Sigmoid colon (tissue), 7 donors: ENCODE measurements around the gene NANS. TPM values are rescaled to one million over a fixed set of nuclear protein-coding genes. Genes with fewer than 3 reads are reported as not detected.

Source experiments
- DNase-seq: peaks from one replicate; pipeline ENCODE4 v3.0.0-alpha.2; 2019
- H3K27ac ChIP-seq, 4 donors: fragments of 200-600 bp; sonication (generic); one replicate each; pipeline ENCODE4 v1.5.1; 2016 to 2019; ENCODE audit warnings: mild to moderate bottlenecking in 1 of 4
- H3K27me3 ChIP-seq, 3 donors: fragments of 200-600 bp; sonication (generic); one replicate each; pipeline ENCODE4 v1.5.1; 2019; ENCODE audit warnings: mild to moderate bottlenecking in 1 of 3
- H3K36me3 ChIP-seq, 4 donors: fragments of 200-600 bp; sonication (generic); one replicate each; pipeline ENCODE4 v1.5.1; 2016 to 2019
- H3K4me1 ChIP-seq, 4 donors: fragments of 200-600 bp; sonication (generic); one replicate each; pipeline ENCODE4 v1.5.1; 2017 to 2019
- H3K4me3 ChIP-seq, 4 donors: fragments of 200-600 bp; sonication (generic); one replicate each; pipeline ENCODE4 v1.5.1; 2017 to 2019; ENCODE audit warnings: mild to moderate bottlenecking in 2 of 4, moderate library complexity in 1 of 4
- H3K9me3 ChIP-seq, 4 donors: fragments of 200-600 bp in 3 of 4; sonication (generic) in 3 of 4; one replicate each; pipeline versions ENCODE4 v1.5.1 to v1.6.1; 2013 to 2019
- EP300 ChIP-seq, 4 donors: sonication (generic); formaldehyde crosslinking; IDR thresholded peaks; one replicate each; pipeline ENCODE4 v1.6.1; 2017; ENCODE audit warnings: antibody characterized with exemption in 4 of 4
- POLR2A ChIP-seq, 2 donors: fragments of 450-650 bp; IDR thresholded peaks; one replicate each; pipeline ENCODE4 v1.6.1; 2016; ENCODE audit warnings: antibody characterized with exemption in 2 of 2, mild to moderate bottlenecking in 2 of 2, moderate library complexity in 2 of 2
- POLR2AphosphoS5 ChIP-seq, 4 donors: sonication (generic); formaldehyde crosslinking; IDR thresholded peaks; one replicate each; pipeline ENCODE4 v1.6.1; 2017; ENCODE audit warnings: antibody characterized with exemption in 4 of 4
- WGBS, 2 donors: extraction: QIAGEN DNeasy Blood & Tissue Kit; methylation state at CpG; one replicate each; pipeline ENCODE4 v1.1.7; 2013; 5-methylcytosine and 5-hydroxymethylcytosine counted together
- intact Hi-C: fragments of 100-400 bp; cut with DNase I; formaldehyde crosslinking; loops from one replicate; pipeline ENCODE4 v1.15.1; 2023
- polyA plus RNA-seq, 3 donors: library from polyadenylated mRNA; stranded (reverse); fragments of 200-250 nt; gene quantifications; one replicate each; pipeline ENCODE4 v1.2.3, GENCODE V29; 2013
- total RNA-seq, 4 donors: library from RNA; depleted of rRNA; stranded (reverse); fragments of >200 nt; gene quantifications; one replicate each; pipeline ENCODE4 v1.1.0, GENCODE V29; 2016
- TF ChIP-seq, protein P1 (sequence below), 4 experiments: fragments of 450-650 bp in 3 of 4; fragments of 200-600 bp in 1 of 4; IDR thresholded peaks; one replicate each; pipeline ENCODE4 v1.5.1; 2016 to 2019; ENCODE audit warnings: antibody characterized with exemption in 4 of 4, mild to moderate bottlenecking in 3 of 4, moderate library complexity in 2 of 4
- donor health status: healthy with polysubstance abuse.
- donor health status: Bipolar disorder and iron deficiency.
- donor health status: healthy.

Gene NANS
- total and polyA plus RNA-seq, 7 donors = 24.6 to 470 (median 38.1) TPM

DNA sequence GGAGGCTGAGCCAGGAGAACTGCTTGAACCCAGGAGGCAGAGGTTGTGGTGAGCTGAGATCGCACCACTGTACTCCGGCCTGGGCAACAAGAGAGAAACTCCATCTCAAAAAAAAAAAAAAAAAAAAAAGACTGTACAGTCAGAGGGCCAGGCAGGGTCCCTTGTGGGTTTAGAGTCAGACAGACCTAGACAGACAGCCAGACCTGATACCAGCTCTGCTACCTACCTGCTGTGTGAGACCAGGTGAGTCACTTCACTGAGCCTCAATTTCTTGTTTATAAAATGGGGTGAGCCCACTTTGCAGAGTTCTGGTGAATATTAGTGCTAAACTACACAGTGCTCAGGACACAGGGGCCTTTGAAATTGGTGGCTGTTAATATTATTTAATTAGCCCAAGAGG, 42.8 kb downstream of the NANS start:
- intact Hi-C loops = no loop called here
- WGBS, 2 donors = 91 to 99% methylated on average over 2 of the region's 2 CpGs
- H3K36me3 ChIP-seq = peaks cover 0 to 15% (median 0%) of the 10 kb centered on the region in 4 donors
- no peak for DNase-seq
- H3K4me1 ChIP-seq = no peaks in the 10 kb centered on the region
- H3K4me3 ChIP-seq = no peak overlapping the region
- H3K9me3 ChIP-seq = no peaks in the 10 kb centered on the region
- no peak for TF ChIP-seq EP300 (IDR thresholded peaks at IDR 0.05)
- no peak for TF ChIP-seq POLR2AphosphoS5 (IDR thresholded peaks at IDR 0.05)
- no peak for TF ChIP-seq POLR2A (IDR thresholded peaks at IDR 0.05)
- TF ChIP-seq, protein P1, sequence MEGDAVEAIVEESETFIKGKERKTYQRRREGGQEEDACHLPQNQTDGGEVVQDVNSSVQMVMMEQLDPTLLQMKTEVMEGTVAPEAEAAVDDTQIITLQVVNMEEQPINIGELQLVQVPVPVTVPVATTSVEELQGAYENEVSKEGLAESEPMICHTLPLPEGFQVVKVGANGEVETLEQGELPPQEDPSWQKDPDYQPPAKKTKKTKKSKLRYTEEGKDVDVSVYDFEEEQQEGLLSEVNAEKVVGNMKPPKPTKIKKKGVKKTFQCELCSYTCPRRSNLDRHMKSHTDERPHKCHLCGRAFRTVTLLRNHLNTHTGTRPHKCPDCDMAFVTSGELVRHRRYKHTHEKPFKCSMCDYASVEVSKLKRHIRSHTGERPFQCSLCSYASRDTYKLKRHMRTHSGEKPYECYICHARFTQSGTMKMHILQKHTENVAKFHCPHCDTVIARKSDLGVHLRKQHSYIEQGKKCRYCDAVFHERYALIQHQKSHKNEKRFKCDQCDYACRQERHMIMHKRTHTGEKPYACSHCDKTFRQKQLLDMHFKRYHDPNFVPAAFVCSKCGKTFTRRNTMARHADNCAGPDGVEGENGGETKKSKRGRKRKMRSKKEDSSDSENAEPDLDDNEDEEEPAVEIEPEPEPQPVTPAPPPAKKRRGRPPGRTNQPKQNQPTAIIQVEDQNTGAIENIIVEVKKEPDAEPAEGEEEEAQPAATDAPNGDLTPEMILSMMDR (IDR thresholded peaks at IDR 0.05) = no peak
- no peaks in the 10 kb centered on the region for H3K27me3 ChIP-seq
- H3K27ac ChIP-seq = no peak overlapping the region

DNA sequence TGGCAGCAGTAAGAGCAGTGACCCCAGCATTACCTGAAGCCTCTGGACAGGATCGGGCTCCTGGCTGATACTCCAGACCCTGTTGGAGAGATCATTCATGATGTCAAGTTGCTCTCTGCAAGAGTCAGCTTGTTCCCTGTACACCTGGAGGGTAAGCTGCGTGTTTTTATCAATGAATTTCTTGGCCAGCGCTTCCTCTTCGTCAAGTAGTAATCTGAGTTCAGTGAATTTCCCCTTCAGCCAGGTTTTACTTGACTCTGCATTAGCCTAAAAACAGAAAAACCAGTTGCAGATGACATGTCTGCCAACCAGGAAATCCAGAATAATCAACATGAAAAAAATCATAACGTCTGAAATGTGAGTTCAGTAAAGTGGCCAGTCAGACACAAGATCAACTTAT, 43.4 kb downstream of the NANS start:
- Histone ChIP-seq H3K4me1 (no peaks in the 10 kb centered on the region), H3K4me3 (no peak overlapping the region), H3K9me3 (no peaks in the 10 kb centered on the region), H3K36me3 (peaks cover 0 to 9% (median 0%) of the 10 kb centered on the region in 4 donors), H3K27me3 (no peaks in the 10 kb centered on the region), H3K27ac (no peak overlapping the region)
- DNase-seq = no peak
- 20 to 42% methylated on average over 5 of the region's 5 CpGs for WGBS, 2 donors
- intact Hi-C loops = no loop called here
- no peak for TF ChIP-seq EP300 (IDR thresholded peaks at IDR 0.05)
- TF ChIP-seq POLR2A (IDR thresholded peaks at IDR 0.05) = no peak
- no peak for TF ChIP-seq POLR2AphosphoS5 (IDR thresholded peaks at IDR 0.05)
- TF ChIP-seq, protein P1 (IDR thresholded peaks at IDR 0.05) = no peak

DNA sequence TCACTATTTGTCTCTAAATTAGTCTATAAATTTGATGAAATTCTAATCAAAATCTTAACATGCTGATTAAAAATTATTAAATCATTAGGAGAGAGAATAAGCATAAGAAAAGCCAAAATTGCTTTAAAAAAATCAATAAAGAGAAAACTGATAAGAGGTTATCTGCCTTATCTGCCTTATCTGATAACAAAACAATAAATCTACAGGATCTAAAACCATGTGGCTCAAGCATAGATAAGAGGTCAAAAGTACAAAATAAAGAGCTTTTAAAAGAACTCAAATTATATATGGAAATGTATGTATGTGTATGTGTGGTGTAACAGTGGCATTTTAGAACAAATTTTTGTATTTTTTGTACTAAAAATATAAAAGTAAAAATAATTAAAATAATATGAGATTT, 43.9 kb downstream of the NANS start:
- no peaks in the 10 kb centered on the region for H3K9me3 ChIP-seq
- no peaks in the 10 kb centered on the region for H3K4me1 ChIP-seq
- H3K27me3 ChIP-seq = no peaks in the 10 kb centered on the region
- intact Hi-C loops = no loop called here
- peaks cover 0 to 8% (median 0%) of the 10 kb centered on the region in 4 donors for H3K36me3 ChIP-seq
- H3K4me3 ChIP-seq = no peak overlapping the region
- TF ChIP-seq POLR2AphosphoS5 (IDR thresholded peaks at IDR 0.05) (no peak), EP300 (IDR thresholded peaks at IDR 0.05) (no peak), POLR2A (IDR thresholded peaks at IDR 0.05) (no peak)
- TF ChIP-seq, protein P1 (IDR thresholded peaks at IDR 0.05) = no peak
- H3K27ac ChIP-seq = no peak overlapping the region
- DNase-seq = no peak

DNA sequence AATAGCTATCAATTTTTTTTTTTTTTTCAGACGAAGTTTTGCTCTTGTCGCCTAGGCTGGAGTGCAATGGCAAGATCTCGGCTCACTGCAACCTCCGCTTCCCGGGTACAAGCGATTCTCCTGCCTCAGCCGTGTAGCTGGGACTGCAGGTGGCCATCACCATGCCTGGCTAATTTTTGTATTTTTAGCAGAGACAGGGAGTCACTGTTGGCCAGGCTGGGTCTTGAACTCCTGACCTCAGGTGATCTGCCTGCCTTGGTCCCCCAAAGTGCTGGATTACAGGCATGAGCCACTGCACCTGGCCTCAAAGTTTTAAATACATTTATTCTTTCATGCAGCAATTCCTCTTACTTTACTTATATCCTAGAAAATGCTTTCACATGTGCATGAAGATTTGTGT, 44.9 kb downstream of the NANS start:
- H3K27ac ChIP-seq = no peak overlapping the region
- WGBS, 2 donors = 82 to 92% methylated on average over 7 of the region's 7 CpGs
- H3K4me3 ChIP-seq = no peak overlapping the region
- intact Hi-C loops = no loop called here
- no peak for DNase-seq
- TF ChIP-seq POLR2A (IDR thresholded peaks at IDR 0.05) (no peak), POLR2AphosphoS5 (IDR thresholded peaks at IDR 0.05) (no peak), EP300 (IDR thresholded peaks at IDR 0.05) (no peak)
- TF ChIP-seq, protein P1 (IDR thresholded peaks at IDR 0.05) = no peak
- no peaks in the 10 kb centered on the region for H3K9me3 ChIP-seq
- H3K27me3 ChIP-seq = no peaks in the 10 kb centered on the region
- no peaks in the 10 kb centered on the region for H3K4me1 ChIP-seq
- peaks cover 0 to 8% (median 0%) of the 10 kb centered on the region in 4 donors for H3K36me3 ChIP-seq

DNA sequence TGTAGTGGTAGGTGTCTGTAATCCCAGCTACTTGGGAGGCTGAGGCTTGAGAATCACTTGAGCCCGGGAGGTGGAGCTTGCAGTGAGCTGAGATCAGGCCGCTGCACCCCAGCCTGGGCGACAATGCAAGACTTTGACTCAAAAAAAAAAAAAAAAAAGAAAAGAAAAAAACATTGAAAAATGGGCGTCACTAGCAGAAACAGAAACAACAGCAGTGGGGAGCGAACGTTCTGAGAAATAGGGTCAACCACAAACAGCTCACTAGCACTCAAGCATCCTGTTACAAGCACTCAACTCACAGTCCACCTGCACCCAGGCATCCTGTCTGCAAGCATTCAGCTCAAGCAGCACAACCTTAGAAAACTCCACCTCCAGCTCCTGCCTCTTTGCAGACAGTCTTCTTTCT, 45.3 kb downstream of the NANS start:
- Histone ChIP-seq H3K27me3 (no peaks in the 10 kb centered on the region), H3K36me3 (peaks cover 0 to 8% (median 0%) of the 10 kb centered on the region in 4 donors), H3K9me3 (peaks cover 0 to 1% (median 0%) of the 10 kb centered on the region in 4 donors), H3K4me1 (no peaks in the 10 kb centered on the region), H3K4me3 (no peak overlapping the region), H3K27ac (no peak overlapping the region)
- no peak for DNase-seq
- WGBS, 2 donors = 27 to 70% methylated on average over 6 of the region's 6 CpGs
- intact Hi-C loops = no loop called here
- TF ChIP-seq, protein P1 (IDR thresholded peaks at IDR 0.05) = no peak
